Endothelial cell of umbilical vein (primary cell): ENCODE data around the gene ABCB6. TPM values are rescaled to one million over a fixed set of nuclear protein-coding genes. Genes with fewer than 3 reads are reported as not detected.

Source experiments
- BruUV-seq: library from RNA; stranded (reverse); fragments of 400-500 nt; replicated peaks from 2 replicates; lab custom pipeline; 2021; lab: Mats Ljungman, UMichigan
- CTCF ChIA-PET: fragments of 300-600, 350-600 bp; sonication (Branson Sonifier 250); formaldehyde crosslinking; loops from one replicate; lab custom pipeline; 2021; ENCODE audit warnings: antibody characterized with exemption, inconsistent platforms; lab: Charles Lee
- POLR2A ChIA-PET: fragments of 300-600, 350-600 bp; sonication (Branson Sonifier 250); formaldehyde crosslinking; loops from one replicate; lab custom pipeline; 2021; ENCODE audit warnings: antibody characterized with exemption, inconsistent platforms; lab: Charles Lee
- DNase-seq: peaks from one replicate; pipeline ENCODE4 v3.0.0-alpha.2; 2011; ENCODE audit warnings: low read depth, low spot score
- FAIRE-seq: peaks from 2 replicates; lab custom pipeline; 2011; peaks lifted over from hg19 to GRCh38; lab: Jason Lieb, UNC
- H2AFZ ChIP-seq: 2 replicates; pipeline ENCODE4 v1.6.0; 2012; ENCODE audit warnings: low read depth, low read length, control low read depth, inconsistent platforms
- H3K27ac ChIP-seq: 2 replicates; pipeline ENCODE4 v1.5.1; 2011; ENCODE audit warnings: low read depth, mild to moderate bottlenecking, control low read depth, low read length, moderate library complexity; ENCODE audit not compliant: insufficient read depth
- H3K27me3 ChIP-seq, 2 experiments: 2 replicates each; pipeline versions ENCODE4 v1.6.0 to v1.6.1; 2011; ENCODE audit warnings: low read length in 2 of 2, mixed read lengths in 1 of 2; ENCODE audit not compliant: control insufficient read depth in 2 of 2, insufficient read depth in 2 of 2
- H3K36me3 ChIP-seq, 2 experiments: 2 replicates in 1 of 2; 3 replicates in 1 of 2; pipeline ENCODE4 v1.5.1; 2011; ENCODE audit warnings: low read length in 2 of 2, mild to moderate bottlenecking in 1 of 2, moderate library complexity in 1 of 2; ENCODE audit not compliant: control insufficient read depth in 2 of 2, insufficient read depth in 2 of 2; ENCODE audit errors: extremely low read depth in 1 of 2
- H3K4me1 ChIP-seq: 3 replicates; pipeline ENCODE4 v1.5.1; 2011; ENCODE audit warnings: mild to moderate bottlenecking, low read length; ENCODE audit not compliant: control insufficient read depth, insufficient read depth; ENCODE audit errors: extremely low read depth
- H3K4me2 ChIP-seq: 2 replicates; pipeline ENCODE4 v1.6.1; 2011; ENCODE audit warnings: low read length, control low read depth, mixed read lengths; ENCODE audit not compliant: insufficient read depth
- H3K4me3 ChIP-seq, 3 experiments: fragments of 200-600 bp in 1 of 3; sonication (generic), shearing (Covaris generic) in 1 of 3; replicated peaks in 1 of 3; 2 replicates each; pipeline ENCODE4 v1.5.1; 2011 to 2016; ENCODE audit warnings: control low read depth in 3 of 3, low read length in 3 of 3, mild to moderate bottlenecking in 2 of 3, inconsistent platforms in 1 of 3, low read depth in 1 of 3, moderate library complexity in 1 of 3; ENCODE audit not compliant: insufficient read depth in 1 of 3
- H3K79me2 ChIP-seq: 2 replicates; pipeline ENCODE4 v1.6.0; 2012; ENCODE audit warnings: low read length, inconsistent platforms; ENCODE audit not compliant: control insufficient read depth, insufficient read depth
- H3K9ac ChIP-seq: replicated peaks from 2 replicates; pipeline ENCODE3; 2011; ENCODE audit warnings: low read length, control low read depth; ENCODE audit not compliant: insufficient read depth; ENCODE audit errors: extremely low read depth
- H3K9me1 ChIP-seq: replicated peaks from 3 replicates; pipeline ENCODE4 v1.6.0; 2011; ENCODE audit warnings: mild to moderate bottlenecking, low read length; ENCODE audit not compliant: control insufficient read depth, insufficient read depth; ENCODE audit errors: extremely low read depth
- H3K9me3 ChIP-seq: replicated peaks from 2 replicates; pipeline ENCODE4 v1.5.1; 2012; ENCODE audit warnings: low read length, inconsistent platforms; ENCODE audit not compliant: control insufficient read depth, insufficient read depth
- H4K20me1 ChIP-seq: replicated peaks from 2 replicates; pipeline ENCODE3; 2011; ENCODE audit warnings: mild to moderate bottlenecking, low read length; ENCODE audit not compliant: control insufficient read depth, insufficient read depth; ENCODE audit errors: extremely low read depth
- EZH2 ChIP-seq: IDR thresholded peaks from 2 replicates; pipeline ENCODE4 v1.6.1; 2012; ENCODE audit warnings: borderline replicate concordance, low read depth, mild to moderate bottlenecking, moderate library complexity, low read length, inconsistent platforms; ENCODE audit not compliant: severe bottlenecking
- POLR2A ChIP-seq: IDR thresholded peaks from 2 replicates; pipeline ENCODE4 v1.6.1; 2012; ENCODE audit warnings: low read depth, mild to moderate bottlenecking, control low read depth, low read length
- POLR2AphosphoS5 ChIP-seq: IDR thresholded peaks from 2 replicates; pipeline ENCODE4 v1.6.1; 2012; ENCODE audit warnings: low read depth, mild to moderate bottlenecking, control low read depth, low read length, moderate library complexity; ENCODE audit not compliant: insufficient read depth
- dilution Hi-C: fragments of 300-500 bp; cut with MboI; formaldehyde crosslinking; loops from one replicate; pipeline ENCODE4 v1.15.0; 2019; ENCODE audit warnings: low sequenced_read_pairs; ENCODE audit not compliant: extremely low pct_ligation_motif_present
- intact Hi-C: fragments of 100-400 bp; cut with micrococcal nuclease; formaldehyde crosslinking; loops from one replicate; pipeline ENCODE4 v1.10.0; 2022
- polyA plus RNA-seq, 4 experiments: library from polyadenylated mRNA; depleted of rRNA in 3 of 4; stranded (reverse) in 3 of 4; unstranded in 1 of 4; fragments of >200 nt; gene quantifications; 2 replicates each; pipeline versions ENCODE4 v1.2.1 to v1.2.3, GENCODE V29; 2011 to 2012; ENCODE audit warnings: missing spikeins in 1 of 4
- total RNA-seq: library from RNA; stranded (reverse); gene quantifications from 2 replicates; pipeline ENCODE4 v1.2.3, GENCODE V29; 2021
- TF ChIP-seq, protein P1 (sequence below), 2 donors: IDR thresholded peaks; 1 replicate in 1 of 2; 2 replicates in 1 of 2; pipeline ENCODE4 v1.5.1; 2011; ENCODE audit warnings: low read length in 2 of 2, mild to moderate bottlenecking in 2 of 2, moderate library complexity in 2 of 2, control low read depth in 1 of 2, inconsistent platforms in 1 of 2, low read depth in 1 of 2; ENCODE audit not compliant: insufficient read depth in 1 of 2; ENCODE audit errors: extremely low read depth in 1 of 2

ABCB6 gene
- total and polyA plus RNA-seq, 2 donors (not counting 3 experiments of a cell fraction or from before 2014, with no cell fraction given): 25.7 to 32.5 TPM

DNA sequence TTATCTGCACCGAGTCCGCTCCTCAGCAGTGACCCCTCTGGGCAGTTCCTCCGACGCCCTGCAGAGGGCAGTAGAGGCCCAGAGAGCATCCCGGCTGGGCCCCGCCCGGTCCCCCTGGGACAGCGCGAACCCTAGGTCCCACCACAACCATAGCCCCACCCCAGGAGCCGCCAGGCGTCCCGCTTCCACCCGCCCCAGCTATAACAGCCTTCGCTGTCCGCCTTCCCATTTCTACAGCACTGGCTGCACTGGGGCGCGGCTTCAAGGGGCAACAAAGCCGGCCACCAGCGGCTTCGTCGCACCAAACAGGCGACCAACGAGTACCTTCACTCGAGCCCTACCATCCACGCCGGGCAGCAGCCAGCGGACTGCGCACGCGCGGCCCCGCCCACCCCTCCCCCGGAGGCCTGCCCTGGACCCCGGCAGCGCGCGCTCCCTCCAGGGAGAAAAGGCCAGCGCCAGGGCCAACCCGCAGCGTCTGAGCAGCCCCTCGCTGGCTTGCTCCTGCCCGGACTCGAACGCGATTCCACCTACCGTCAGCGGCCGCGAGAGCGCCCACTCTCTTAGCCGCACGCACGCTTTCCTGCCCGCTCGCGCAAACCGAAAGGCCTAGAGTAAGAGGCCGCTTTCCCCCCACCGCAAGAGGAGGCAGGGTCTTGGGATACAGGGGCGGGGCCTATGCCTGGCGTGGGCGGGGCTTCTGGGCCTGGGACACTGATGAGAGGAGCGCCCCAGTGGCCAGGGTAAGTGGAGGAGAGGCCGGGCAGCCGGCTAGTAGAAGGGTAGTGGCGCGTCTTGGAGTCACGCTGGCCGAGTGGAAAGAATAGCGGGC lies 58.4 kb downstream of the ABCB6 start, which contains the start of gene NHEJ1:
Gene NHEJ1 (minus strand): TSS at position 630 of the 832 bp plus-strand sequence. CDS start 2,453 bp downstream, outside the sequence.
- intact Hi-C loops: loop anchor here (1.0 to 2.0 kb wide), 11 partner anchors 11 to 192 kb away; partner anchors contain the start of genes ABCB6, ANKZF1, ATG9A and DNAJB2
- dilution Hi-C loops: no loop called here
- CTCF ChIA-PET: interaction anchor here (0.8 to 12.9 kb wide), 9 partner anchors 11 to 313 kb away, joined by 3 to 418 read pairs (median 7); partner anchors contain the start of gene CNPPD1

More for the DNA sequence above, 58.4 kb downstream of the ABCB6 start, which contains the start of gene NHEJ1:
- H2AFZ ChIP-seq: peak within 1 kb of the TSS; percentile 80
- no peaks in the 10 kb centered on the region for H3K9me3 ChIP-seq
- peaks cover 2 to 3% of the 10 kb centered on the region in 2 experiments for H3K36me3 ChIP-seq
- FAIRE-seq: peak; percentile 98
- peak within 1 kb of the TSS; percentile 24 to 89 (median 41) for H3K4me3 ChIP-seq
- TF ChIP-seq, protein P1, sequence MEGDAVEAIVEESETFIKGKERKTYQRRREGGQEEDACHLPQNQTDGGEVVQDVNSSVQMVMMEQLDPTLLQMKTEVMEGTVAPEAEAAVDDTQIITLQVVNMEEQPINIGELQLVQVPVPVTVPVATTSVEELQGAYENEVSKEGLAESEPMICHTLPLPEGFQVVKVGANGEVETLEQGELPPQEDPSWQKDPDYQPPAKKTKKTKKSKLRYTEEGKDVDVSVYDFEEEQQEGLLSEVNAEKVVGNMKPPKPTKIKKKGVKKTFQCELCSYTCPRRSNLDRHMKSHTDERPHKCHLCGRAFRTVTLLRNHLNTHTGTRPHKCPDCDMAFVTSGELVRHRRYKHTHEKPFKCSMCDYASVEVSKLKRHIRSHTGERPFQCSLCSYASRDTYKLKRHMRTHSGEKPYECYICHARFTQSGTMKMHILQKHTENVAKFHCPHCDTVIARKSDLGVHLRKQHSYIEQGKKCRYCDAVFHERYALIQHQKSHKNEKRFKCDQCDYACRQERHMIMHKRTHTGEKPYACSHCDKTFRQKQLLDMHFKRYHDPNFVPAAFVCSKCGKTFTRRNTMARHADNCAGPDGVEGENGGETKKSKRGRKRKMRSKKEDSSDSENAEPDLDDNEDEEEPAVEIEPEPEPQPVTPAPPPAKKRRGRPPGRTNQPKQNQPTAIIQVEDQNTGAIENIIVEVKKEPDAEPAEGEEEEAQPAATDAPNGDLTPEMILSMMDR (IDR thresholded peaks at IDR 0.05; ENCODE audit: extremely low read depth in 1 of 2, insufficient read depth in 1 of 2, low read depth in 1 of 2, low read length in 2 of 2): peak; percentile 96 to 99
- TF ChIP-seq EZH2 (no peak), POLR2A (peak; percentile 76), POLR2AphosphoS5 (peak; percentile 88)
- peaks cover 10% of the 10 kb centered on the region for H3K4me1 ChIP-seq
- H3K79me2 ChIP-seq: no peaks in the 10 kb centered on the region
- peak; percentile 96 for DNase-seq
- H4K20me1 ChIP-seq: no peaks in the 10 kb centered on the region
- no peaks in the 10 kb centered on the region for H3K9me1 ChIP-seq
- BruUV-seq: TSS peak; percentile 47
- peak within 1 kb of the TSS; percentile 37 for H3K9ac ChIP-seq
- H3K27me3 ChIP-seq: no peaks in the 10 kb centered on the region
- no peak within 1 kb of the TSS for H3K27ac ChIP-seq
- H3K4me2 ChIP-seq: peak within 1 kb of the TSS; percentile 87
- POLR2A ChIA-PET: no interaction called here

Other genes with a start within 250 kb of the ABCB6 start
- gene FEV, start 233.8 kb downstream of the ABCB6 start, total RNA-seq: not detected in 2 replicates
- not detected in 2 replicates for gene FEV, start 233.8 kb downstream of the ABCB6 start, polyA plus RNA-seq
- gene CRYBA2, start 225.5 kb downstream of the ABCB6 start, total RNA-seq: not detected in 2 replicates
- not detected in 2 replicates for gene CRYBA2, start 225.5 kb downstream of the ABCB6 start, polyA plus RNA-seq
- gene CFAP65, start 177.4 kb downstream of the ABCB6 start, total RNA-seq: not detected in 2 replicates
- 0.03 TPM in 1 of 2 replicates, not detected in the other for gene CFAP65, start 177.4 kb downstream of the ABCB6 start, polyA plus RNA-seq
- gene IHH, start 158.0 kb downstream of the ABCB6 start, total RNA-seq: 0.37 TPM in 1 of 2 replicates, not detected in the other
- 0.03 TPM in 1 of 2 replicates, not detected in the other for gene IHH, start 158.0 kb downstream of the ABCB6 start, polyA plus RNA-seq
- 12.1 and 12.9 TPM in 2 replicates for gene NHEJ1, start 58.1 kb downstream of the ABCB6 start, total RNA-seq
- 11.9 and 12.8 TPM in 2 replicates for gene NHEJ1, start 58.1 kb downstream of the ABCB6 start, polyA plus RNA-seq
- 5.2 and 7.1 TPM in 2 replicates for gene SLC23A3, start 48.9 kb downstream of the ABCB6 start, total RNA-seq
- gene SLC23A3, start 48.9 kb downstream of the ABCB6 start, polyA plus RNA-seq: 2.7 and 3.2 TPM in 2 replicates
- gene CNPPD1, start 42.0 kb downstream of the ABCB6 start, total RNA-seq: 41.0 and 44.0 TPM in 2 replicates
- gene CNPPD1, start 42.0 kb downstream of the ABCB6 start, polyA plus RNA-seq: 51.1 and 55.7 TPM in 2 replicates
- gene RETREG2, start 40.7 kb downstream of the ABCB6 start, total RNA-seq: 58.2 and 59.5 TPM in 2 replicates
- gene RETREG2, start 40.7 kb downstream of the ABCB6 start, polyA plus RNA-seq: 68.1 and 76.1 TPM in 2 replicates
- gene ZFAND2B, start 12.2 kb downstream of the ABCB6 start, total RNA-seq: 23.3 and 24.0 TPM in 2 replicates
- gene ZFAND2B, start 12.2 kb downstream of the ABCB6 start, polyA plus RNA-seq: 52.0 and 52.9 TPM in 2 replicates
- 62.2 and 65.5 TPM in 2 replicates for gene ATG9A, start 10.7 kb upstream of the ABCB6 start, total RNA-seq
- 95.0 and 110 TPM in 2 replicates for gene ATG9A, start 10.7 kb upstream of the ABCB6 start, polyA plus RNA-seq
- gene ANKZF1, start 10.8 kb upstream of the ABCB6 start, total RNA-seq: 34.0 and 36.2 TPM in 2 replicates
- 23.4 and 26.5 TPM in 2 replicates for gene ANKZF1, start 10.8 kb upstream of the ABCB6 start, polyA plus RNA-seq
- gene GLB1L, start 26.5 kb upstream of the ABCB6 start, total RNA-seq: 9.2 and 9.5 TPM in 2 replicates
- gene GLB1L, start 26.5 kb upstream of the ABCB6 start, polyA plus RNA-seq: 11.9 and 13.6 TPM in 2 replicates
- 18.8 and 21.1 TPM in 2 replicates for gene STK16, start 26.5 kb upstream of the ABCB6 start, total RNA-seq
- 61.3 and 63.2 TPM in 2 replicates for gene STK16, start 26.5 kb upstream of the ABCB6 start, polyA plus RNA-seq
- gene TUBA4B, start 34.3 kb upstream of the ABCB6 start, total RNA-seq: not detected in 2 replicates
- not detected in 2 replicates for gene TUBA4B, start 34.3 kb upstream of the ABCB6 start, polyA plus RNA-seq
- 10.7 and 16.5 TPM in 2 replicates for gene TUBA4A, start 35.0 kb upstream of the ABCB6 start, total RNA-seq
- 24.8 and 29.4 TPM in 2 replicates for gene TUBA4A, start 35.0 kb upstream of the ABCB6 start, polyA plus RNA-seq
- gene DNAJB2, start 60.4 kb upstream of the ABCB6 start, total RNA-seq: 27.3 and 30.4 TPM in 2 replicates
- gene DNAJB2, start 60.4 kb upstream of the ABCB6 start, polyA plus RNA-seq: 30.6 and 35.0 TPM in 2 replicates
- not detected in 2 replicates for gene PTPRN, start 90.4 kb upstream of the ABCB6 start, total RNA-seq
- not detected in 2 replicates for gene PTPRN, start 90.4 kb upstream of the ABCB6 start, polyA plus RNA-seq
- gene RESP18, start 113.8 kb upstream of the ABCB6 start, total RNA-seq: not detected in 2 replicates
- gene RESP18, start 113.8 kb upstream of the ABCB6 start, polyA plus RNA-seq: not detected in 2 replicates
- gene DNPEP, start 169.0 kb upstream of the ABCB6 start, total RNA-seq: 40.4 and 43.1 TPM in 2 replicates
- 77.5 and 83.2 TPM in 2 replicates for gene DNPEP, start 169.0 kb upstream of the ABCB6 start, polyA plus RNA-seq
- gene DES, start 199.4 kb upstream of the ABCB6 start, total RNA-seq: not detected in 2 replicates
- not detected in 2 replicates for gene DES, start 199.4 kb upstream of the ABCB6 start, polyA plus RNA-seq
- gene SPEG, start 215.9 kb upstream of the ABCB6 start, total RNA-seq: 0.21 and 0.84 TPM in 2 replicates
- 3.5 TPM in 2 replicates for gene SPEG, start 215.9 kb upstream of the ABCB6 start, polyA plus RNA-seq